Hematopoietic multipotent progenitor cell treated with erythropoietin and hydrocortisone succinate and interleukin-3 and kit ligand, for 8 days (in vitro differentiated cells): ENCODE measurements around the gene CACNB1.
"Not testable (repeated sequence)": the region's sequence is repeated elsewhere in the genome, so short reads cannot be mapped to it uniquely, and the experiment has no call there.

Source experiments
- DNase-seq: peaks from one replicate; pipeline ENCODE4 v3.0.0-alpha.2; 2015

Gene CACNB1

DNA sequence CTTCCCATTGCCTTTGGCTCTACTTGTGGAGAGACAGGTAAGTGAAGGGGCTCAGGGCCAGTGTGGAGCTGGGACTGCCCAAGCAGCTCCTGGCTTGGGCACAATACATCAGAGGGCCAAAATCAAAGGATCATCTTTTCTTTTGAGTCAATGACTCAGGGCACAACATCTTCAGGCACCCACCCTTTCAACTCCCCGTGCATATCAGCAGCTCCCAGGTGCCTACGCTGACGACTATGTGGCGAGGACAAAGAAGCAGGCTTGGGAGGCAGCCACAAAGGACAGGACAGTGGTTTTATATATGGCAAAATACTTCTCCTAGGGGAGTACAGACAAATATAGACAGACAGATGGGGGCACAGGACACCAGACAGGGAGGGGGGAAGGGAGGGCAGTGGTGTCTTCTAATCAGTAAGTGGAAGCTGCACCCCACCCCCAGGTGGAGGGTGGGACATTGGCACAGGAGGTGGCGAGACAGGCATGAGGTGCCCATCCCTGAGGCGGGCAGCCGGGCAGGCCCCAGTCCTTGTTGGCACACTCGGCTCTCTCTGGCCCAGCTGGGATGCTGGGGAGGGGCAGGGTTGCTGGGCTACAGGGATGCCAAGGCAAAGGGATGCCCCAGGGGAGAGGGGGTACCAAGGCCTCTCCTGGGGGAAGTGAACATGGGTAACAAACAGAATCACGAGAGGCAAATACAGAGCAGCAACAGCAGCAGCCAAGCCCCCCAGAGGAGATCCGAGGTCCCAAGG lies 23.8 kb downstream of the CACNB1 start:
- DNase-seq, result peak; percentile 52

DNA sequence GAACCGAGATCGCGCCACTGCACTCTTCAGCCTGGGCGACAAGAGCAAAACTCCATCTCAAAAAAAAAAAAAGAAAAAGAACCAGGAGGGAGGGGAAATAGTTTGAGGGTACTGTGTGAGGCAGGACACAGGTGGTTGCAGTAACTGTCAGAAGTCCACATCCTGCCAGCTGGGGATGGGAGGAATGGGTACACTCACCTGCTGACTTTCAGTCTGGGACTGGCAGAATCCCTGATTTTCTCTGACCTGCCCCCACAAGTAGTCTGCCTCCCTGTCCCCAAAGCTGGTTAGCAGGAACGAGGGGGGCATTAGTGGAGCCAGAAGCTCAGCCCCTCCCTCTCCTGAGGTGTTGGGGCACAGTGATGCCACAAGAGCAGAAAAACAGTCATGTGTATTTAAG lies 24.4 kb downstream of the CACNB1 start:
- no peak for DNase-seq

DNA sequence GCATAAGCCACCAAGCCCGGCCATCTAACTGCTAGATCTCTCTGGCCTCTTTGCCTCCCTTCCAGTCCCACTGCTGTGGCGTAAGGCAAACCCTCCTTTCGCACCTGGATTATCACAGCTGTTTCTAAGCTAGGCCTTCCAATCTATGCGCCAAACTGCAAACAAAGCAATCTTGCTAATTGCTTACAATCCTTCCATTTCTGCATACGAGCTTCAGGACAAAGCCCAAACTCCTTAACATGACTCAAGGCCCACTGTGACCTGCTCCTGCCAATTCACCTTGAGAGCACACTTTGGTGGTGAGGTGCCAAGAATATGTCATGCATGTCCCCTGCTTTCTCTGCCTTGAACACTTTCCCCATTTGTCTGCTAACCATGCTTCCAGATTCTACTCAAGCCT lies 25.5 kb downstream of the CACNB1 start:
- no peak for DNase-seq

DNA sequence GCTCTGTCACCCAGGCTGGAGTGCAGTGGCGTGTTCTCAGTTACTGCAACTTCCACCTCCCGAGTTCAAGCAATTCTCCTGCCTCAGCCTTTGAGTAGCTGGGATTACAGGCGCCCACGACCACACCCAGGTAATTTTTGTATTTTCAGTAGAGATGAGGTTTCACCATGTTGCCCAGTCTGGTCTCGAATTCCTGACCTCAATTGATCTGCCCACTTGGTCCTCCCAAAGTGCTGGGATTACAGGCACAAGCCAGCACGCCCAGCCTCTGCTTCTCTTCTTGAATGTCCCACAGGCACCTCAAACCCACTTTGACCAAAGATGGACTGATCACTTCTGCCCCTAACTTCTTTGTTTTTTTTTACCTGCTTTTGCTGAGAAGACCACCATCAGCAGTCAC lies 26.9 kb downstream of the CACNB1 start:
- no peak for DNase-seq

DNA sequence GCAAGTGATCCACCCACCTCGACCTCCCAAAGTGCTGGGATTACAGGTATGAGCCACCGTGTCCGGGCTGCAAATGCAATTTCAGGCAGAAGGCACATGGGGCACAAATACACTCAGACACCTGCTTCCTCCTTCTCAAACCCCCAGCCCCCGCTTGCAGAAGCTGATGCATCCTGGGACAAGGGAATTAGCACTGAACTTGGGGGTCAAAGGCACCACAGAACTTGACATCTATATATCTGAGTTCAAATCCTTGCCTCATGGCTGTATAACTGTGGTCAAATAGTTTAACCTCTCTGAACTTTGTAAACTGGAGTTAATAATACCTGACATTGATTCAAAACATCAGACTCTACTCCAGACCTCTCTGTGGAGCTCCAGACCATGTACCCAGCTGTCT lies 27.4 kb downstream of the CACNB1 start:
- no peak for DNase-seq

DNA sequence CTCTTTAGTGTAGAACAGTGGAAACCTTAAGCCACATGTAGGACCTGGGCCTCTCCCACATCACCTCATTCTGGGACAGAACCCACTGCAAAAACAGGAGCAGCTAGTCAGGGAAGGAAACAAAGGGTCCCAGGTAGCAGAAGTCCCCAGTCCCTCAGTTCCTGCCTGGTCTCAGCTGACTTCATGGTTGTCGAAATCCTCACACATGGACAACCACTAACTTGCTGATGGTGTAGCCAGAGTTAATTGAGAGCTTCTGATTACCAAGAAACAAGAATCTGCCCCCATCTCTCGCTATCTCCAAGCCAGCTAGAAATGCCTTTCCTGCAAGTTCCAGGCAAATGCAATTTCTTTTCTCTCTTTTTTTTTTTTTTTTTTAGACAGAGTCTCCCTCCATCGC lies 28.0 kb downstream of the CACNB1 start:
- DNase-seq, result no peak

DNA sequence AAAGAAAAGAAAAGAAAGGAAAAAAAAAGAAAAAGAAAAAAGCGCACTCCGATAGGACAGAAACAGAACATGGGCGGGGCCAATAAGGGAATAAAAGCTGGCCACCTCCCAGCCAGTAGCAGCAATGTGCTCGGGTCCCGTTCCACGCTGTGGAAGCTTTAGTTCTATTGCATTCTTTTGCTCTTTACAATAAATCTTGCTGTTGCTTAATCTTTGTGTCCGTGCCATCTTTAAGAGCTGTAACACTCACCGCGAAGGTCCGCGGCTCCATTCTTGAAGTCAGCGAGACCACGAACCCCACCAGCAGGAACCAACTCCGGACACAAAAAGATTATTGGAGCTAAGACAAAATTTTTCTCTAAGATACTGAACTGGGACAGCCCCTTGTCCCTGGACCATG lies 28.4 kb downstream of the CACNB1 start:
- DNase-seq, result no peak

DNA sequence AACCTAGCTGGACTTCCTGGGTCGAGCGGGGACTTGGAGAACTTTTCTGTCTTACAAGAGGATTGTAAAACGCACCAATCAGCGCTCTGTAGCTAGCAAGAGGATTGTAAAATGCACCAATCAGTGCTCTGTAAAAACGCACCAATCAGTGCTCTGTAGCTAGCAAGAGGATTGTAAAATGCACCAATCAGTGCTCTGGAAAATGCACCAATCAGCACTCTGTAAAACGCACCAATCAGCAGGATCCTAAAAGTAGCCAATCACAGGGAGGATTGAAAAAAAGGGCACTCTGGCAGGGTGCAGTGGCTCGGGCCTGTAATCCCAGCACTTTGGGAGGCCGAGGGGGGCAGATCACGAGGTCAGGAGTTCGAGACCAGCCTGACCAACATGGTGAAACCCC lies 29.0 kb downstream of the CACNB1 start:
- DNase-seq, result not testable (repeated sequence)

DNA sequence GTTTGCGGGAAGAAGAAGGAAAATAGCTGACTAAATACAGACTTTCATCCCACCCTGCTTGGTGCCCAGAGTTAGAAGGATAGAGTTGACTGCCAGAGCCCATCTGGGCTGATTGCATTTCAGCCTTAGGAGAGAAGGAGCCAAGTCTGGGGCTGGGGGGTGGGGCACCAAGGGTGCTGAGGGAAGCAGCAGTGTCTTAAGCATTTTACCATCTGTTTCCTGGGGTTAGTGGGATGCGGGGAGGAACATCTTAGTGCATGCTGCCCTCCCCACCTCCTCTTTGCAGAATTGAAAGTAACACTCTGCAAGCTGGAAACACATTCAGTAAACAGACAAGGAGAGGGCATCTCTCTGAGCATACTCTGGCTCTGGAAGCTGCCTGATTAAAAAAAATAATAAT lies 30.0 kb downstream of the CACNB1 start:
- no peak for DNase-seq

DNA sequence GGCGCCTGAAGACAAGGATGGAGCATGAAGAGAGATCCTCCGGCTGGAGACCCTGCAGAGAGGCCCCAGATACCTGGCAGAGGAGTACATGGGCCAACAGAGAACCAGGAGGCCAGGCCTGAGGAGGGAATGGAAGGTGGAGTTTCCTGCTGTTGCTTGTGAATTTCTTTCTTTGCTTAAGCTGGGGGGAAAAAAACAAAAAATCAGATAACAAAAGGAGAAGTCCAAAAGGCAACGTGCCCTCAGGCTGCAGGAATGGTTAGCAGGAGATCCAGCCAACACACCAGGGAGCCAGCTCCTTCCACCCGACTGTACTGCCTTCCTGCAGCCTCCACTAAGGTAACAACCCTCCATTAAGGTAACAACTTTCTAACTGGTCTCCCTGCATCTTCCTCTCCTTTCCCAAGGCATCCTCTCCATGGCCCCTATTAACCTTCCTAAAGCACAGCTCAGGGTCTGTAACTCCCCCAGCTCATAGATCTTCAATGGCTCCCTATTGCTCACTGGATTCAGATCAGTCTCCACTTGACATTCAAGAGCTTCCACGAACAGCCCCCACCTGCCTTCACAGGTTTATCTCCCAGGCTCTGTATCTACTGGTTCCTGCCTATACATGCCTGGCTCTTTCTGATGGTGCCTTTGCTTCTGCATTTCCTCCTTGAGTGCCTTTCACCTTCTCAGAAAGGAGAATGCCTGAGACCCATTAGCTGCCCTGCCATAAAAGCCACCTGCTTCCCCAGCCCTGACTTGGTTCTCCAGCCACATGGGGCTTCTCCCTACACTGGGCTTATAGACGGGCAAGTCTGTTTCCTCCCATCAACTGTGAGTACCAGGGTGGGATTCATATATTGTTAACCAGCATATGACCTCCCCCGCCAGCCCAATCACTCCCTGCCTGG lies 30.8 kb downstream of the CACNB1 start:
- no peak for DNase-seq

DNA sequence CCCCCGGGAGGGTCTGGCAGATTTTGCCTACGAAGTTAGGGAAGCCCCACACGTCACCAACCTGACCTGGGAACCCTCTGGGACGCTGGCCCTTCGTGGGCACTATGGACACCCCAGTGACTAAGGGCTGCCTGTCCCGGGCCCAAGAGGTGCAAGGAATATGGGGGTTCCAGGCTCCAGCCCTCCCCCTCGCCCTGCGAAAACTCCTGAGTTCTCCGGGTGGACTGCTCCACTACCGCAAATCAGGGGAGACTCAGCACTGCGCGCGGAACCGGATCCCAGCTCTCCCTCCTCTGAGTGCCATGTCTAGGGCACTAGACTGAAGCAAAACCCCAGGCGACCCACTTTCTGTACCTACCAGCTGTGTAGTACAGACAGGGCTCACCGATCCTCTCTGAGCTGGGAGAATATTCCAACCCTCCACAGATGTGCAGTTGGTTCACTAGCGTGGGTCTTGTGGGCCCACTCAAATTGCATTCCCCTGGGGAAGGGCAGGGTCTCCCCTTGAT lies 31.6 kb downstream of the CACNB1 start, which contains the start of gene ARL5C:
Gene ARL5C, minus strand, starts transcription at position 321 of the 509 bp plus-strand sequence. CDS start 401 bp downstream, outside the sequence.
- DNase-seq, result no peak

DNA sequence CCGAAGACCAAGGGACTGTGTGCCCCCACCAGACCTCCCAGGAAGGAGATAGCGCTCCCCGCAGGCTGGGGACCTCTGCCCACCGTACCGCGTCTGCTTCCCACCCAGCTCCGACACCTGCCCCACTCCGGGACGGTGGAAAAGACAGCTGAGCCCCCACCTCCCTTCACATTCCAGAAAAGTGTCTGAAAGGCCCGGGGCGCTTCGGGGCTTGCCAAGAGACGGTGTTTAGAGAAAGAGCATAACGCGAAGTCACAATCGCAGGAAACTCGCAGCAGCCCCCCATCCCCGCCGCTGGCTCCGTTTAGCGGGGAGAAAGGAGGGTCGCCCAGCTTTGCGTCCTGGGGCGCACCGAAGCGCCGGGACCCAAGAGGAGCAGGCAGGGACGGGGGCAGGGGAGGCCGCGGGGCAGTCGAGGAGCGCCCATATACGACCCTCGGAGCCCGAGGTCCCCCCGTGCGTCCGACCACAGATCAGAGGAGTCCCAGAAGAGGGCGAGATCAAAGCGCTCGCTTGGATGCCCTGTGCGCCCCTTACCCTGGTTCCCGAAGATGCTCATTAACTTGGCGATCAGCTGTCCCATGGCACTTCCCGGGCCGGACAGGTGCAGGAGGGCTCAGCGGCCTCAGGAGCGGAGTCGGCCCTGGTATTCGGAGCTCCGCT lies 32.2 kb downstream of the CACNB1 start:
- no peak for DNase-seq

DNA sequence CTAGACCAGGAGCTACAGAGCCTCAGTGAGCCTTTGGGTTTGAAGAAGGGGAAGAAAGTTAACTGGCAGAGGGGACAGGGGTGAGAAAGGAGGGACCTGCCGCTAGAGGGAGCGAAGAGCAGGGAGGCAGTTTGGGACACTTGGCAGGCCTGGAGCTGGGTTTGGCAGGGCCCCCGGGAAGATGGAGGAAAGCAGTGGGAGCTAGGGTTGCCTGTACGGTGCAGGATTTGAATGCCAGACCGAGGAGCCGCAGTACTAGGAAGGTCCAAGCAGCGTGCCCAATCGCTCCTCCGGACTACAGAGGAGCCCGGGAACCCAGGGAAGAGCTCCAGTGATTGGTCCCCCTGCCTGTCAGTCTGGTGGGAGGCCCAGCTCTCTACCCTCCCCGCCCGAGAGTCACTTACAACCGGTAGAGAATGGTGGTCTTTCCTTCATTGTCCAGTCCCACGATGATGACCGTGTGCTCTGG lies 32.8 kb downstream of the CACNB1 start:
- DNase-seq, result peak; percentile 89

DNA sequence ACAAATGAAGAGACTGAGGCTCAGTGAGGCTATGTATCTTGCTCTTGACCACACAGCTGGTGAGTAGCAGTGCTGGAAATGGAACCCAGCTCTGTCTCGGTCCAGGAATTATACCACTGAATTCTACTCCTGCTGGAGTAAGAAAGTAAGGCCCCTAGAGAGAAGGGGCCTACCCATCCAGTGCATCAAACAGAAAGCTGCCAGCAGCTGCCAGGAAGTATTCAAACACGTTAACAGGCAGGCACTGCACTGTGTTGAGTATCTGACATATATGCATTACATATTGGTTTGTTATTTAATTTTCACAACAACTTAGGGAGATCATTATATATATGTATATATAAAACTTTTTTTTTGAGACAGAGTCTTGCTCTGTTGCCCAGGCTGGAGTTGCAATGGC lies 35.5 kb downstream of the CACNB1 start:
- no peak for DNase-seq

DNA sequence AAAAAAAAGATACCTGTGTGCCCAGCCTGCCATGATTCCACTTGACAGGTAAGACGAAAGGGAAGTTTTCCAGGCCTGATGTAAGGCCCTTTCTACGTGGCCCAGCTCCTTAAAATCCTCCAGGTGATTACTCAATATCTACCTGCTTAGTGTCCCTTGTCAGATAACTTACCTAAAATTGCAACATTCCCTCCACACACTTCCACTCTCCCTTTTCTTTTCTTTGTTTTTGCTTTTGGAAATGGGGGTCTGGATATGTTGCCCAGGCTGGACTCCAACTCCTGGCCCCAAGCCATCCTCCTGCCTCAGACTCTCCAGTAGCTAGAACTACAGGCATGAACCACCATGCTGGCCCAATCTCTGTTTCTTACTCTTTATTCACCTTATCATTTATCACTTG lies 38.8 kb downstream of the CACNB1 start:
- DNase-seq, result no peak

DNA sequence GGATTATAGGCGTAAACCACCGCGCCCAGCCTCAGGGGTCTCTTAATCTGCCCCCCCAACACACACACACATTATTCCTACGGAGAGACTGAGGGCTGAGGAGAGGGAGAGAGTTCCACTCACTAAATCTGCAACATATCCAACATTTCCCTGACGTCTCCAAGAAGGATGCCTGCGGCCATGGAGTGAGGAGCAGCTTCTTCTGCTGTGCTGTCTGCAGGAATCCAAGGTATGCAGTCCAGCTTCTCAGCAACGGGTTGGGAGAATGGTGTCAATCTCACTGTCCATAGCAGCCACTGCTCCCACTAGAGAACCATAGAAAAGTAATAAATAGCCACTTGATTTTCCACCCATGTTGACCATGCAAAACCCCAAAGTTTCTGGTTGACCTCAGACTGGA lies 41.0 kb downstream of the CACNB1 start:
- DNase-seq, result no peak

DNA sequence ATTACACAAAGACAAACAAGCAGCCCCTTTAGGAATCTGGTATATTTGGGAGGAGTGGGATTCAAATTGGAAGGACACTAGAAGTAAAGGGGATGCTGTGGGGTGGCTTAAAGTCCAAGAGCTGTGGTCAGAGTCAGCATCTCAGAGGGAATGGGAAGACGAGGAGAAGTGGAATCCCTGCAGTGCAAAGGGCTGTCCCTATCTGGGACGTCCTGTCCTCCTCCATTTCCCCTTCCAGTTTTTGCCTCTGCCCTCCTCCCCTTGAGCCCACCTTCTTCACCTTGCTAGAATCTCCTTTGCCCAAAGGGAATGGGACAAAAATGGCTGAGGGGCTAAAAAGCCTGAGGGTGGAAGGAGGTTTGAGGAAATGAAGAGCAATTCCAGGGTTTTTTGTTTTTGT lies 41.8 kb downstream of the CACNB1 start:
- DNase-seq, result no peak

DNA sequence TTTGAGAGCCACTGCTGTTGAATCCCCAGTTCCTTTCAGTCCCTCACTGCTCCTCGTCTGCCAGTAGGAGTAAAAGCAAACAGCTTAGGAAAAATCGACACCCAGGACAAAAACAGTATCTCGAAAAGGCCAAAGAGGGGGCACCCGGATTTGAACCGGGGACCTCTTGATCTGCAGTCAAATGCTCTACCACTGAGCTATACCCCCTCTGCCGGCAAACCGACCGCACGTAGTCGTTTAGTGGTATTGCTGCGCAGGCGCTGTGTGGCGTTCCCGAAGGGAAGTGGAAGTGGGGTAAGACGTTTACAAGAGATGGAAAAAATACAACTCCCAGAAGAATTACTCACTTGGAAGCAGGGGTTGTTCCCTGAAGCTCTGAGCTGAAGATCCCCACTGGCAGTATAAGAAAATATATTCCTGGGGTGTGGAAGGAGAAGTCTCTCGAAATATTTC lies 43.8 kb downstream of the CACNB1 start:
- peak; percentile 88 for DNase-seq

DNA sequence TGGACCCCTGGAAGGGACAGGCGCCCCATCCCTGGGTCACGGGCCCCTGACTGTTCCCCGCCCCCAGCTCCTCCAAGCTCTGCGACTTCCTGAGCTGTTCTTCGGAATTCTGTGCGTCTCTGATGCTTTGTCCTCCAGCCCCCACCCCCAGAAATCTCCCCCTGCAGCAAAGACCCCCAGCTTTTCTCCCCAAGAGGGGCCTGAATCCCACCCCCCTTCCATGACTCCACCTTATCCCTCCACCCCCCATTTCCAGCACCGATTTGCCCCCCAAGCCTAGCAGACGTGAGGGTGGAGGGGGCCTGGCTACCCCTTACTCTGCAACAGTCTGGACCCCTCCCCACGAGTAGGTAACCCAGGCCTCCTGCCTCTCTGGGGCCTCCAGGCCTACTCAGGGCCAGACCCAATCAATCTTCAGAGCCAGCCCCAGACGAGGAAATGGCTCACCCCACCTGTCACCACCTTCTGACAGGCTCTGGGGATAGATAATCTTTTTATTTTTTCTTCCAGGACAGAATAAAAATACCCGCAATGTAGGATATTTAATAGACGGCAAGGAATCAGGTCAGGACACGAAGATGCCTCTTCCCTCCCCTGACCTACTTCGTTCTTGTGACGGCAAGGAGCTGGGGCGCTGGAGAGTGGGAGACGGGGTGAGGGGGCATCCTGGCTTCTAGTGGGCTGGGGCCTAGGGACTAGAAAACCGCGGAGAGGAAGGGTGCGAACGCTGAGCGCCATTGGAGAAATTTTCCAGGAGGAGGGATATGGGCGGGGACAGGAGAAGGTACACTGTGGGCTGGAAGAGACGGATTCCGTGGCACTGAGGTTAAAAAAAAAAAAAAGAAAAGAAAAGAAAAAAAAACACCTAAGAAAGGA lies 45.3 kb downstream of the CACNB1 start:
- no peak for DNase-seq

DNA sequence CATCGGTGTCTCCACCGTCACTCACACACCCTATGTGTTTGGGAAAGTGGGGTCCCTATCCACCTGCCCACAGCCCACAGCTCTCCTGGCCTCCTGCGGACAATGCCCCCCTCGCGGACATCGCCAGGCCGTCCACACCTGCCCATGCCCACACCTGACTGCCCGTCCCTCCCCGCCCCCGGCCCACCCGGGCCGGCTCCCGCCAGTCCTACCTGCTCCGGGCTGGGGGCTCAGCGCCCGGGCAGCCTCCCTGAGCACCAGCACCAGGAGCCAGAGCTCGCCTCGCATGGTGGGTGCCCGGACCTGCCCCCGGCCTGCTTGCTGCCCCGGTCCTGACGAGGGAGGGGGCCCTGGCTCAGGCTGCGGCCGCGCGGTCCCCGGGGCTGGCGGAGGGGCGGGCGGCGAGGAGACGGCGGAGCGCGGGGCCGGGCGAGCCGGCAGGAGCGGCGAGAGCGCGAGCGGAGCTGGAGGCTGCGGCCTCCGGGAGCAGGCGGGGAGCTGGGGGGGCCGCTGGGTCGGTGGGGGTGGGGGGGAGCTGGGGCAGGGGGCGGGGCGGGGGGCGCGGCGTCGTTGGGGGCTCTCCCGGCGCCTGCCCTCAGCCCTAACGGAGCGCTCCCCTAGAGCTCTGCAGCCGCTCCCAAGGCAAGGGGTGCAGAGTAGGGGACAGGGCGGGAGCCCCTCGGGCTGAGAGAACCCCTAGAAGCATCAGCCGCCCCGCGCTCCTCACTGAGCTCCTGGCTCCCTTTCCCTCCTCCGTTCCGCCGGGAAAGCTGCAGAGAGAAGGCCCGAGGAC lies 46.1 kb downstream of the CACNB1 start, which contains the start of gene PLXDC1:
Gene PLXDC1, minus strand, starts transcription at position 488 of the 793 bp plus-strand sequence. Its CDS starts 200 bp downstream, at position 288.
- DNase-seq, result no peak

DNA sequence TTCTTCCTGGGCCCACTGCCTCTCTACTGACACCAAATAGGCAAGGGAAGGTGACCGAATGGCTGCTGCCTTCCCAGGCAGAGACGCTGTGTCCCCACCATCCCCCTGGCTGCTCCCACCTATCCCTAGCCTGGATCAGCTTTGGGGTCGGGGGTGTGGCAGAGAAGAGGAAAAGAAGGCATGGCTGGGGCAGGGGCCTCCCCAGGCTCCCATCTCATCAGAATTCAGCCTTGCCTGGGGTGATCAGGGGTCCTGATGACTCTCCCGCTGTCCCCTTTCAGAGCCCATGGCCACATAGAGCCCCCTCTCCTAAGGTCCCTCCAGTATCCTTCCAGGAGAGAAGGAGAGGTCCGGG lies 46.7 kb downstream of the CACNB1 start:
- DNase-seq, result no peak
